GM19043 (cell line): ENCODE data around the gene CHSY3.

Source experiments
- ATAC-seq: cut with Tn5 transposase; IDR thresholded peaks from one replicate; pipeline ENCODE4 v1.9.1; 2021; ENCODE audit warnings: low read depth; ENCODE audit not compliant: unreplicated experiment

CHSY3 gene

DNA sequence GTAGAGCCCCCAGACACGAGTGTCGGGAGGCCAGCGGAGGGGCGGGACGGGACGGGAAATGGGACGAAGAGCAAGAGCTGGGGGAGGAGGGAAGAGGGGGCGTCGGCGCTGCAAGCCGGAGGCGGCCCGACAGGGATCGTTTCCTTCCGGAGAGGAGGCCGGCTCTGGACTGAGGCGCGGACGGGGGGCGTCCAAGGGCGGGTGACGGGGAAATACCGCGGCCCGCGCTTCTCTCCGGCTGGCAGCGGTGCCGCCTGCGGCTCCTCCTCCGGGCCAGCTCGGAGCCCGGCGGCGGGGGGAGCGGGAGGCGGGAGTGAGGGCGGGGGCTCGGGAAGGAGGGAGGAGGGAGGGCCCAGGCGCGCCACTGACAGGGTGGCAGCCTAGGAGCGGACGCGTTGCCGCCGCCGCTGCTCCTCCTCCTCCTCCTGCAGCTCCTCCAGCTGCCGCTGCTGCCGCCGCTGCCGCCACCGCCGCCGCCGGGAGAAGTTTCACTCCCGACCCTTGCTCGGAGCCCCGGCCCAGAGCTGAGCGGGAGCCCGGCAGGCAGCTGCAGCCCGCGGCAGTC, at the start of gene CHSY3:
Gene CHSY3 (plus strand): TSS at position 364 of the 565 bp plus-strand sequence.
- ATAC-seq: peak; percentile 48

DNA sequence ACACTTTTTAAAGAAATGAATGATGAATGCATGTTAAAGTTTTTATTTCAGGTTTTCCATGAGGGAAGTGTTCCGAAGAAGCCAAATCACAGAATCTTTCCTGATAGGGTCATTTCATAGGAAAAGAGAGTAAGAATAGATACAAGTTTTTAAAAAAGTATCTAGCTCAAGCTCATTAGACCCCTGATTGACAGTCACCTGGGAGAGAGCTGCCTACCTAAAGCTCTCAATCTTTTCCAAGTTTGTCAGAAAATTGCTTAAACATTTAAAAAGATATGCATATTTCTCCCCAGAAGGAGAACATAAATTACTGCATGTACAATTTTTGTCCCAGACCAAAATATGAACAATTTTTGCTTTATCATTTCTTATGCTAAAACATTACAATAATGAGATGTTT, 47.9 kb upstream of the CHSY3 start:
- ATAC-seq: no peak

DNA sequence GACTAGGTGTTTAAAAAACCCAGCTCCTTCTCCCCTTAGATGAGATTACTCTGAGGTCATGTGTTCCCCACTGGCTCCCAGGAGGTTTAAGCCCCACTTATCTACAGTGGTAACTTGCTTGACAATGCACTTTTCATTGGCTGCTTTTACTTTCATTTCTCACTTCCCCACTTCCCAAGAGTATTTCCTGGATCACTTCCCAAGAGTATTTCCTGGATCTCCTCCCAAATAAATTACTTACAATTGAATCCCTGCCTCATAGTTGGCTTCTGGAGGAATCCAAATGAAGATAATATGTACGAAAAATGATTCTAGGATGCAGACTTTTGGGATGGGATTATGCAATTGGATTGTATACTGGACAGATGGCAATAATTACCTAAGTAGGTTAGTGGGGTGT, 47.1 kb upstream of the CHSY3 start:
- ATAC-seq: no peak

DNA sequence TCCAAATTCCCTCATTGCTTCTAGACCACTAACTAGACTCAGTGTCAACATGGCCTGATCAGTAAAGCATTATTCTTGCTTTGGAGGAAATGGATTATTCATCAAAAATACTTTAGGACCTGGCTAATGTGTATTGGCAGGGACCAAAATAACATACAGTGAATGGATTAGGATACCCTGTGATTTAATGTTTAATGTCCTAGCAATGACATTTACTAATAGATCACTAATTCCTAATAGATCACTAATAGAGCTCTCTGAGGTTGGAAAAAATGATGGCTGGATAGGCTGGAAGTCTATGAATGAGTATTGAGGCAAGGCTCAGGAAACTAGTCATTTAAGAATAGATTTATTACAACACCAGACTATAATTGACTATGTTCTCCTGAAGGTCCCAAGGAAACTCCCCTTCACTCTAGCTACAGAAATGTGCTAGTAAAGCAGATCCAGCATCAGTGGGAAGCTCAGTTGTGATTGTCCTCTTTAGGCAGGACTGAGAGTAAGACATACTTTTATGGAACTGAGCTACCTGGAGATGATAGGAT, 46.1 kb upstream of the CHSY3 start:
- ATAC-seq: no peak

DNA sequence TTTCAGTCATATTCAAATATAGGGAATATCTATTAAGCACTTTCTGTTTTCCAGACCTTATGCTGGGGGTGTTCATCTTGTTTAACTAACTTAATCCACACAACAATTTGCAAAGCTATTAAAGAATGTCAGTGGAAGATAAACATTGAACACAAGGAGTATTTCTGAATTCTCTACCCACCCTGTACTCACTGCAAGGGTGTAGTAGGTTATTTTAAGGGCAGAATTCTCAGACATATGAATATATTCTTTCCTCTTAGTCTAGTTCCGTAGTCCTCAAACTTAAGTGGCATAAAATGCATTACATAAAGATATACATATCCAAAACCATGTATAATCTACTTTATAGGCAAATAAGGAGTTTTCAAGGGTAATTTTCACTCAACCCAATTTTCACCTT, 19.9 kb upstream of the CHSY3 start:
- no peak for ATAC-seq

DNA sequence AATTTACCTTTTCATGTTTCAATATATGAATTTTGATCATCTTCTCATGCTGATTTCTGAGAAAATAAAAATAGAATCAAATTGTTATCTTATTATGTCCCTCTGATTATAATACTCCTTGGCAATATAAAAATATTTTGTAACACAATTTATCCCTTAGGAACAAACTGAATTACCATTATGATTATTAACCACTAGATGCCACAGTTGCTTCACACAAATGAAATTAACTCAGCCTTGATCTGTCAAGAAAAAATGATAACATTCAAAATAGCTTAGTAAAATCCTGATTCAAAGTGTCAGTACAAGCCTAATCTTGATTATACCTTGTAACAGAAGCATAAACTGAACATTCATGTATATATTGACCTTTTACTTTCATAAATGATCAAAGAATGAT, 4.8 kb upstream of the CHSY3 start:
- ATAC-seq: no peak

DNA sequence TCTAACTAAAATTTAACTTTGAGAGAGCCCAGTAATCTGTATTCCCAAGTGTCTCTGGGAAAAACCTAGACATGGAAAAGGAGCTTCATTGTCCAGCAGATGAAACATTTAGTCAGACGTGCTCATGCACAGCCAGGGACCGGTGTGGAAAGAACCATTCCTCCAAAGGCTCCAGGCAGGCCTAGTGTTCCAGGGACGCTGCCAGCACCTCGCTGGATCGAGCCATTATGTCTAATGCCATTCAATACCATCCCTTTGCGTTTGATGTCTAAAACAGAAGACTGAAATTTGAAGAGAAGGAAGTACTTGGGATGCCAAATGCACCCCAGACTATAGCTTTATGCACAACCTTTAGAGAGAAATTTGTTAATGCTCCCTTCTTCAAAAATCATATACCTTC, 1.4 kb upstream of the CHSY3 start:
- no peak for ATAC-seq

DNA sequence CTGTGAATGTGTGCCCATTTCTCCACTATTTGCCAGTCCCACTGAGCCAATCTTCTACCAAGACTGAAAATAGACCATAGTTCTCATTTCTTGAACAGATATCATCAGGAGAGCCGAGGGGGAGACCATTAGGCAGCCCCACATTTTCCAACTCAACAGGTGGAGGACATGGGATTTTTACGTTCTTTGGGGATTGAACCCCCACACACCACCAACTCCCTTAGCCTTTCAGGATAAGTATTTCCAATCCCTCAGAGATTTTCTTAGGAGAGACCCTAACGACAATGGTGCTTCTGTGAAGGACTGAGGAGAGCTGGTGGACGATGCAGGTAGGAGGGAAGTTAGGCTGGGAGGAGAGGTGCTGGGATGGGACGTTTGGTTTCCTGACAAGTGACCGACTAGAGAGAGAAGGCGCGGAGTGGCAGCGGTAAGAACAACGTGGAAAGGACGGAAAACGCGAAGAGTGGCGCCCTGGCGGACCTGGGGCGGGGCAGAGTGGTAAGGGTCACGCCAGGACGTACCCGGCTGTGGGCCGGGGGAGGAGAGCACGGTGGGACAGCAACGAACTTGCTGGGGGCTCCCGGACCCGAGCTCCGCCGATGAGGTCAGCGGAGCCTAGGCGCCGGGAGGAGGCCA, 681 bp upstream of the CHSY3 start:
- ATAC-seq: no peak

DNA sequence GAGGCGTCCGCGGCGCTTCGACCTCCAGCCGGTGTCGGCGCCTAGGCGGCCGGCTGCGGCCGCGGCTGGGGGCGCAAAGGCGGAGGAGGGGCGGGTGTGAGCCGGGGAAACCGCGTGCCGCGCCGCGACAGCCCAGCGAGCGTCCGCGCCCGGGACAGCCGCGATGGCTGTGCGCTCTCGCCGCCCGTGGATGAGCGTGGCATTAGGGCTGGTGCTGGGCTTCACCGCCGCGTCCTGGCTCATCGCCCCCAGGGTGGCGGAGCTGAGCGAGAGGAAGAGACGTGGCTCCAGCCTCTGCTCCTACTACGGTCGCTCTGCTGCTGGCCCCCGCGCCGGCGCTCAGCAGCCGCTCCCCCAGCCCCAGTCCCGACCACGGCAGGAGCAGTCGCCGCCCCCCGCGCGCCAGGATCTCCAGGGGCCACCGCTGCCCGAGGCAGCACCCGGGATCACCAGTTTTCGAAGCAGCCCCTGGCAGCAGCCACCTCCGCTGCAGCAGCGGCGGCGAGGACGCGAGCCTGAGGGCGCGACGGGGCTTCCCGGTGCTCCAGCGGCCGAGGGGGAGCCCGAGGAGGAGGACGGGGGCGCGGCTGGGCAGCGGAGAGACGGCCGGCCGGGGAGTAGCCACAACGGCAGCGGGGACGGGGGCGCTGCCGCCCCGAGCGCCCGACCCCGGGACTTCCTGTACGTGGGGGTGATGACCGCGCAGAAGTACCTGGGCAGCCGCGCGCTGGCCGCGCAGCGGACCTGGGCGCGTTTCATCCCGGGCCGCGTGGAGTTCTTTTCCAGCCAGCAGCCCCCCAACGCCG, 605 bp downstream of the CHSY3 start:
- peak; percentile 37 for ATAC-seq

DNA sequence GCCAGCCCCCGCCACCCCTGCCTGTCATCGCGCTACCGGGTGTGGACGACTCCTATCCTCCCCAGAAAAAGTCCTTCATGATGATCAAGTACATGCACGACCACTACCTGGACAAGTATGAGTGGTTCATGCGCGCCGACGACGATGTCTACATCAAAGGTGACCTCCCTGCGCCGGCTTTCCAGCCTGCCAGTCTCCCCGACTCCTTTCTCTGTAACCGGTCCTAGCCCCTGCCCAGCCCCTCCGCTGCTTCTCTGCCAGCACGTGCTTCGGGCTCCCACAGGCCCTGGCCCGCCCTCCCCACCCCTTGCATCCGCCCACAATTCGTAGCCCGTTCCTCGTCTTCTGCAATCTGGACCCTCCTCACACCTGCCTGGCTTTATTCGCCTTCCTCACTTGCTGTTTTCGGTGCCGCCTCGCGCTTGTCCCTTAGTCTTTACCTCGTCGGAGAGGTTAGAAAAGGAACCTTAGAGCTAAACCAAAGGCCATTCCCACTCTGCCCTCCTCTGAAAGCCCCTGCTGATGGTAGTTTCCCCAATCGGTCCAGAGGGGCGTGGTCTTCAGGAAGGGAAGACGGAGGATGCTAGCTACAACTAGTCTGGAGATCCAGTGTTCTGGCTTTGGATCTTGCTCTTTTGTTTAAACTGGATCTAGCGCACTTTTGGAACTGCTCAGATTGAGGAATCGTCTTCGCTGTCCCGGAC, 1.4 kb downstream of the CHSY3 start:
- ATAC-seq: no peak

DNA sequence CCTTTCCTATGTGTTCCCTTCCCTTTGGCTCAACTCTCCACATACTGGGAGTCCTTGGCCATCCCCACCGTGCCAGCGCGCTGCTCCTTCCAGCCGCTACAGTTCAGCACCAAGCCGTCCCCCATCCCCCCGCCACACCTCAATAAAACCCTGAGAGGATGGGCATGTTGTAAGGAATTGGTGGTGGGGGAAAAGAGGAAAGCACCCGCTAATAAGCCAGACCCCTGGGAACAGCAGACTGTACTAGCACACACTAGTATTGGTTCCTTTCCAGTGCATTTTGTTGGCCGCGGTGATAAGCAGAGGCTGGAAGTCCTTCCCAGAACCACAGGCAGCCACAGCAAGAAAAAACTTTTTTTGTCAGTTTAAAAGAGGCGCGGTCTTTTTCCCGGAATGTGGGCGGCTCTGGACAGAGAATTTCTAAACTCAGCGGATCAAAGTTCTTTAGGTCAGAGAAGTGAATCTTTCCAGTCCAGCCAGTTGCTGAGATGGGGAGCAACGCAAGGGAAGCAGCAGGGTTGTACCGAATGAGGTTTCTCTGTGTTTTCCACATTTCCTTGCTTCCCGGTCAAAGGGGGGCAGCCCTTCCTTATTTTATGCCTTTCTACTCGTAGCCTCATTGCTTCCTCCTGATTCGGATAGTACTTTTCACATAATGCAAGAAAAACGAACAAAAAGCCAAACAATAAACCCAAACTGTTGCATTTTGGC, 2.1 kb downstream of the CHSY3 start:
- no peak for ATAC-seq

DNA sequence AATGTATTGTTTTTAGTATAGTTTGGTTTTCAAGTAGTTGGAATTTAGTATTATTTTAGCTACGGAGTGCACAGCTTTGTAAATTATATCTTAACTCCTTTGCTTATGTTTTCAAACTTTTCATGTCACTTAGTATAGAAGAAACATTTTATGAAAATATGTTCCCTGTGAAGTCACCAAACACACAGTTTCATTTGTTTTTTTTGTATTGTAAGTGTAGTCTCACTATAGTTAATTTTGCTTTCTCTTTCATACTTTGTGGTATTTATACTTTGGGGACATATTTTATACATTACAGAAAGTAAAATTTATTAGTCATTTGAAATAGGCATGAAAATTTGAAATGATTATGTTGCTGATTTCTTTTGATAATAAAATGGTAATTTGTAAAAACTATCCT, 5.0 kb downstream of the CHSY3 start:
- ATAC-seq: no peak

DNA sequence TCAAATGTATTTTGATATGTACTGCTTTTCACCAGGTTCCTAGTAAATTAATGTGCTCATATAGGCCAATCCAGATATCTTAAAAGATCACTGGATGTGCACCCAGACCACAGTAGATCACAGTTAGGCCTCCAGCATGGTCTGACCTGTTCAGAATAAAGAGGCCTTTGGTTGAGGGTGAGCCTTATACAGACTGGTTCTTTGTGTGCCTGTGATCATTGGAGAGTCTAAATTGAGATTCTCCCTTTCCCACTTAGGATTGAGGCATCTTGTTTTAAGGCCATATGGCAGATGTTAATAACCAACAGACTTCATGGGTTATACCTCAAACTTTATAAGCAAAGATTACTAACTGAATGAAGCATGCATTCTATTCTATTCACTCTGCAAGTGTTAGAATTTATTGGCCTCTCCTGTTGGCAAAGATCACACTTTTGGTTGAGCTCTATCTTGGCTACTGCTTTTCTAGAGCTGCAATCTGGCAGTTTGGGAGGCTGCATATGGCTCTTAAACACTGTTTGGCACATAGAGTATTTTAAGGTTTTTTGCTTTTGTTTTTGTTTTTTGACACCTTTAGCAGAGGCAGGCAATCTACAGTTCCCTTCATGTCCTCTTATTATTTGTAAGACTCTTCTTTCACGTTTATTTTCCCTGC, 8.5 kb downstream of the CHSY3 start:
- ATAC-seq: no peak

DNA sequence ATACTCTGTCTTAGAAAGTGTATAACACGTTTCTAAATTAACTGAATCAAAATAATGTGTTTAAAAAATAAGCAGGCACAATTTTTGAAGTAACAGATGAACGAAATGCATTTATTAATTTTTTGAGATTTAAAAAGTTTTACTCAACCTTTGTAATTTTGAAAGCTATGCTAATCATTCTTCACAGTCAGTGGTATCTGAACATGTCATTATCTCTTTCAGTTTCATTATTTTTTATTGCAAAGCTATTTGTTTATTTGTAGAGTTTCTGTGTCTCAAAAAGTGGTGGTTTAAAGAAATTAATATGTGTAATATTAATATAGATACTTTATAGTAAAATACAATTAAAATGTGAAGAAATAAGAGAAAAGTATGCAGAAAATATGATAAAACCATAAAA, 11.2 kb downstream of the CHSY3 start:
- no peak for ATAC-seq

DNA sequence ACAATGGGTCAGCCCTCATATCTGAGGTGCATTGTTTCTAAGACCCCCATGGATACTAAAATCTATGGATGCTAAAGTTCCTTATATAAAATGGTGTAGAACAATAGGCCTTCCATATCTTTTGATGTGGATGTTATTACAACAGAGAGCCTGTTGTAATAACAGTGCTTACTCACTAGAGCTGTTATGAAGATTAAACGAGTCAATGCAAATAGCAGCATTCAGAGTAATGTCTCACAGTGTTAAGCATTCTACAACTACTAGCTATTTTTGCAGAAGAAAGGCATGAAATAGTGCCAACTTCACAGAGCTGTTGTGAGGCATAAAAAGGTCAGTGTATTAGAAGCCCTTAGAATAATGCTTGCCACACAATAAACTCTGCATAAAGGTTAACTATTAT, 13.0 kb downstream of the CHSY3 start:
- ATAC-seq: no peak

DNA sequence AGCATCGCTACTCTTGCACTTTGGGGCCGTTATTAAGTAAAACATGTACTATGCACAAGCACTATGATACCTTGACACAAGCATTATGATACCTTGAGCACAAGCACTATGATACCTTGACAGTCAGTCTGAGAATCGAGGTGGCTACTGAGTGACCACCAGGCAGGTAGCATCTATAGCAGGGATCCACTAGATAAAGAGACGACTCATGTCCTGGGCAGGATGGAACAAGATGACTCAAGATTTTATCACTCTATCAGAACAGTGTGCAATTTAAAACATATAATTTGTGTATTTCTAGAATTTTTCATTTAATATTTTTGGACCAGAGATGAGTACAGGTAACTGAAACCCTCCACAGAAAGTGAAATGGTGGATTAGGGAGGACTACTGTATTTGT, 16.9 kb downstream of the CHSY3 start:
- no peak for ATAC-seq

DNA sequence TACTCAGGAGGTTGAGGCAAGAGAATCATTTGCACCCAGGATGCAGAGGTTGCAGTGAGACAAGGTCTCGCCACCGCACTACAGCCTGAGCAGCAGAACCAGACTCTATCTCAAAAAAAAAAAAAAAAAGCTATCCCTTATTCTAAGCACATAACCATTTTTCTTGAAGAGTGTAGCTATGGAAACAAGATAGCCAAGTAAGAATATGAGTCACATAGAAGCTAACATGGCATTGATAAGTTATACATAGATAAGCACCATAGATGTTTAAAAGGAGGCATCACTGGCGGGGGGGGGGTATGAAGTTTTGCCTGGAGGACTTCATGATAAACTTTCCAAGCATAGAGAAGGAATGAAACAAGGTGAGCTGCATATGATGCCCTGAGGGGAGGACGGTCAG, 26.0 kb downstream of the CHSY3 start:
- ATAC-seq: no peak

DNA sequence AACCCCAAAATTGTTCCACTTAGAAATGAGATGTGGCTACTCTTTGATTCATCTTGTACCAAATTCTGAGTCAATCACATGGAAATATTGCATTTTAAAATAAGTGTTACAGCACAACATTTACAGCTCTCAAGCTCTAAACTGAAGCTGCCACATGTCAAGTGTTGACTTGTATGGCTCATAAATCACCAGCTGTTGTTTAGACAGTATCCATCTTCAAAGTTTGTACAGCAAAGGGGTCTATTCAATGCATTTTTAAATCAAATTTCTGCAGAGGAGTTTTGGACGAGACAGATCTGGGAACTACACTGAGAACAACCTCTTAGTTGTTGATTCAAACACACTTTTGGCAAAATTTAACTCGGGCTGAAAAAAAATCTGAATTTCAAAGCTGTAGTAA, 31.4 kb downstream of the CHSY3 start:
- no peak for ATAC-seq

DNA sequence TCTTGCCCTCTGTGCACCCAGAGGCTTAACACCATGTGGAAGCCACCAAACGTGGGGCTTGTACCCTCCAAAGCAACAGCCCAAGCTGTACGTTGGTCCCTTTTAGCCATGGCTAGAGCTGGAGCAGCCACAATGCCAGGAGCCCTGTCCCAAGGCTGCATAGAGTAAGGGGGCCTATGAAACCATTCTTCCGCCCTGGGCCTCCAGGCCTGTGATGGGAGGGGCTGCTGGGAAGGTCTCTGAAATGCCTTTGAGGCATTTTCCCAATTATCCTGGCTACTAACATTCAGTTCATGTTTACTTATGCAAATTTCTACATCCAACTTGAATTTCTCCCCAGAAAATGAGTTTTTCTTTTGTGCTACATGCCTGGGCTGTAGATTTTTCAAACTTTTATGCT, 33.8 kb downstream of the CHSY3 start:
- no peak for ATAC-seq

DNA sequence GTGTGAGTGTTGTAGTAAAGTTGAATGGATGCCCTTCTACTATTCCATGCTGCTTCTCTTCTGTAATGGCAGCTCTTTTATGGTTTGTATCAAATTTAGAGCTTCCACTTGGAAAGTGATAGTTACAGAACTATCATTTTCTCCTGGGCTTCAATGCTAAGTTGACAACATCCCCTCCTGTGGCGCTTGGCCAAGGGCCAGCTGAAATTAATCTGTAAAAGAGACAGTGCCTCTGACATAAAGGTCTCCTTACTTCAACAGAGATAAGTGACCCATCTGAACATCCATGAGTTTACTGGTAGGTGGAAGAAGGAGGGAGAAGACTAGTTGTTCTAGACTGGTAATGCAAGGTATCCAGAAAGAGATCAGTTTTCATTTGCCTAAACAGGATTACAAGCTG, 39.7 kb downstream of the CHSY3 start:
- ATAC-seq: no peak
